ENCODE measurements around the gene SNX12.

SNX12 gene

GRCh38 chrX:71103110-71103983 lies 35.2 kb upstream of the SNX12 start:
- peaks cover 2% of the 10 kb centered on the region for H3K4me1 ChIP-seq (ENCODE audit: control insufficient read depth, insufficient read depth, low read length)
- H3K9me3 ChIP-seq (ENCODE audit: control insufficient read depth in 2 of 2, low read length in 2 of 2): no peaks in the 10 kb centered on the region
- no peak overlapping the region for H3K27ac ChIP-seq (ENCODE audit: low read length)
- peaks cover 0 to 28% of the 10 kb centered on the region in 2 donors for H3K27me3 ChIP-seq (ENCODE audit: control insufficient read depth in 1 of 2, insufficient read depth in 2 of 2, low read length in 2 of 2)
- H3K4me3 ChIP-seq (ENCODE audit: low read length in 2 of 2): no peak overlapping the region
- no peak overlapping the region for H3K9ac ChIP-seq (ENCODE audit: low read length in 2 of 2)
- no peaks in the 10 kb centered on the region for H3K36me3 ChIP-seq (ENCODE audit: control insufficient read depth in 2 of 2, insufficient read depth in 2 of 2, low read length in 2 of 2)

DNA sequence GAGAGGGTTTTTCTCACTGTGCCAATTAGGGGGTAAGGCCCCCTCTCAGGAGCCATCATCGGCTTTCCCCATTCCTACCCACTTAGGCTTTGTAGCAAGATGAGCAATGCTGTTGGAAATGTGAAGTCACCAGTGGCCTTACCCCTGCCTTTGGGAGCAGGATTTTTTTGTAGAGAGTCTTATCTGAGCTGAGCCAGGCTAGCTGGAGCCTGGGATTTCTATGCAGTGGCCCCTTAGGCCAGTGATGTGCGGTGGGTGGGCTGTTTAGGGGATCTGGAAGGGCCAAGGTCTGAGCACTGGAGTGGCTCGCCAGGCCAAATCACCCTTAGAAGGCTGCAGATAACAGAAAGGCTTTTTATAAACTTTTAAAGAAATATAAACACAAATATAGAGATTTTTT lies 34.2 kb upstream of the SNX12 start:
- Histone ChIP-seq H3K27ac (ENCODE audit: low read length) (no peak overlapping the region), H3K9ac (ENCODE audit: low read length in 2 of 2) (no peak overlapping the region), H3K36me3 (ENCODE audit: control insufficient read depth in 2 of 2, insufficient read depth in 2 of 2, low read length in 2 of 2) (no peaks in the 10 kb centered on the region), H3K4me1 (ENCODE audit: control insufficient read depth, insufficient read depth, low read length) (peaks cover 4% of the 10 kb centered on the region), H3K4me3 (ENCODE audit: low read length in 2 of 2) (no peak overlapping the region), H3K27me3 (ENCODE audit: control insufficient read depth in 1 of 2, insufficient read depth in 2 of 2, low read length in 2 of 2) (peaks cover 0 to 25% of the 10 kb centered on the region in 2 donors), H3K9me3 (ENCODE audit: control insufficient read depth in 2 of 2, low read length in 2 of 2) (no peaks in the 10 kb centered on the region)

DNA sequence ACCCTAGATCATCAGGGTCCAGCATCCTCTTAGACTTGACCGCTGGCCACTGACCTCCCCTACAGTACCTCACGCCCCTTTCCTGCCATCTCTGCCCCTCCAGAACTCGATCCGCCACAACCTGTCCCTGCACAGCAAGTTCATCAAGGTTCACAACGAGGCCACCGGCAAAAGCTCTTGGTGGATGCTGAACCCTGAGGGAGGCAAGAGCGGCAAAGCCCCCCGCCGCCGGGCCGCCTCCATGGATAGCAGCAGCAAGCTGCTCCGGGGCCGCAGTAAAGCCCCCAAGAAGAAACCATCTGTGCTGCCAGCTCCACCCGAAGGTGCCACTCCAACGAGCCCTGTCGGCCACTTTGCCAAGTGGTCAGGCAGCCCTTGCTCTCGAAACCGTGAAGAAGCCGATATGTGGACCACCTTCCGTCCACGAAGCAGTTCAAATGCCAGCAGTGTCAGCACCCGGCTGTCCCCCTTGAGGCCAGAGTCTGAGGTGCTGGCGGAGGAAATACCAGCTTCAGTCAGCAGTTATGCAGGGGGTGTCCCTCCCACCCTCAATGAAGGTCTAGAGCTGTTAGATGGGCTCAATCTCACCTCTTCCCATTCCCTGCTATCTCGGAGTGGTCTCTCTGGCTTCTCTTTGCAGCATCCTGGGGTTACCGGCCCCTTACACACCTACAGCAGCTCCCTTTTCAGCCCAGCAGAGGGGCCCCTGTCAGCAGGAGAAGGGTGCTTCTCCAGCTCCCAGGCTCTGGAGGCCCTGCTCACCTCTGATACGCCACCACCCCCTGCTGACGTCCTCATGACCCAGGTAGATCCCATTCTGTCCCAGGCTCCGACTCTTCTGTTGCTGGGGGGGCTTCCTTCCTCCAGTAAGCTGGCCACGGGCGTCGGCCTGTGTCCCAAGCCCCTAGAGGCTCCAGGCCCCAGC lies 32.7 kb upstream of the SNX12 start:
- H3K9me3 ChIP-seq (ENCODE audit: control insufficient read depth in 2 of 2, low read length in 2 of 2): no peaks in the 10 kb centered on the region
- H3K36me3 ChIP-seq (ENCODE audit: control insufficient read depth in 2 of 2, insufficient read depth in 2 of 2, low read length in 2 of 2): no peaks in the 10 kb centered on the region
- H3K4me1 ChIP-seq (ENCODE audit: control insufficient read depth, insufficient read depth, low read length): peaks cover 10% of the 10 kb centered on the region
- H3K9ac ChIP-seq (ENCODE audit: low read length in 2 of 2): no peak overlapping the region
- peaks cover 0 to 21% of the 10 kb centered on the region in 2 donors for H3K27me3 ChIP-seq (ENCODE audit: control insufficient read depth in 1 of 2, insufficient read depth in 2 of 2, low read length in 2 of 2)
- H3K4me3 ChIP-seq (ENCODE audit: low read length in 2 of 2): no peak overlapping the region
- H3K27ac ChIP-seq (ENCODE audit: low read length): no peak overlapping the region

GRCh38 chrX:71099736-71100135 lies 31.6 kb upstream of the SNX12 start:
- no peak overlapping the region for H3K9ac ChIP-seq (ENCODE audit: low read length in 2 of 2)
- H3K4me1 ChIP-seq (ENCODE audit: control insufficient read depth, insufficient read depth, low read length): peaks cover 12% of the 10 kb centered on the region
- H3K4me3 ChIP-seq (ENCODE audit: low read length in 2 of 2): no peak overlapping the region
- H3K36me3 ChIP-seq (ENCODE audit: control insufficient read depth in 2 of 2, insufficient read depth in 2 of 2, low read length in 2 of 2): no peaks in the 10 kb centered on the region
- peaks cover 0 to 17% of the 10 kb centered on the region in 2 donors for H3K27me3 ChIP-seq (ENCODE audit: control insufficient read depth in 1 of 2, insufficient read depth in 2 of 2, low read length in 2 of 2)
- H3K27ac ChIP-seq (ENCODE audit: low read length): no peak overlapping the region
- no peaks in the 10 kb centered on the region for H3K9me3 ChIP-seq (ENCODE audit: control insufficient read depth in 2 of 2, low read length in 2 of 2)

GRCh38 chrX:71098951-71099506 lies 30.9 kb upstream of the SNX12 start:
- Histone ChIP-seq H3K9ac (ENCODE audit: low read length in 2 of 2) (no peak overlapping the region), H3K4me3 (ENCODE audit: low read length in 2 of 2) (no peak overlapping the region), H3K4me1 (ENCODE audit: control insufficient read depth, insufficient read depth, low read length) (peaks cover 12% of the 10 kb centered on the region), H3K36me3 (ENCODE audit: control insufficient read depth in 2 of 2, insufficient read depth in 2 of 2, low read length in 2 of 2) (no peaks in the 10 kb centered on the region), H3K27me3 (ENCODE audit: control insufficient read depth in 1 of 2, insufficient read depth in 2 of 2, low read length in 2 of 2) (peaks cover 0 to 10% of the 10 kb centered on the region in 2 donors), H3K9me3 (ENCODE audit: control insufficient read depth in 2 of 2, low read length in 2 of 2) (no peaks in the 10 kb centered on the region), H3K27ac (ENCODE audit: low read length) (no peak overlapping the region)

GRCh38 chrX:71098302-71098701 lies 30.2 kb upstream of the SNX12 start:
- no peak overlapping the region for H3K27ac ChIP-seq (ENCODE audit: low read length)
- peaks cover 0 to 8% of the 10 kb centered on the region in 2 donors for H3K27me3 ChIP-seq (ENCODE audit: control insufficient read depth in 1 of 2, insufficient read depth in 2 of 2, low read length in 2 of 2)
- no peaks in the 10 kb centered on the region for H3K36me3 ChIP-seq (ENCODE audit: control insufficient read depth in 2 of 2, insufficient read depth in 2 of 2, low read length in 2 of 2)
- peaks cover 12% of the 10 kb centered on the region for H3K4me1 ChIP-seq (ENCODE audit: control insufficient read depth, insufficient read depth, low read length)
- H3K4me3 ChIP-seq (ENCODE audit: low read length in 2 of 2): no peak overlapping the region
- H3K9me3 ChIP-seq (ENCODE audit: control insufficient read depth in 2 of 2, low read length in 2 of 2): no peaks in the 10 kb centered on the region
- no peak overlapping the region for H3K9ac ChIP-seq (ENCODE audit: low read length in 2 of 2)

GRCh38 chrX:71096760-71097032 lies 28.6 kb upstream of the SNX12 start:
- Histone ChIP-seq H3K9me3 (ENCODE audit: control insufficient read depth in 2 of 2, low read length in 2 of 2) (no peaks in the 10 kb centered on the region), H3K36me3 (ENCODE audit: control insufficient read depth in 2 of 2, insufficient read depth in 2 of 2, low read length in 2 of 2) (no peaks in the 10 kb centered on the region), H3K4me1 (ENCODE audit: control insufficient read depth, insufficient read depth, low read length) (peaks cover 12% of the 10 kb centered on the region), H3K9ac (ENCODE audit: low read length in 2 of 2) (peak overlapping the region; percentile 60 to 74), H3K4me3 (ENCODE audit: low read length in 2 of 2) (peak overlapping the region; percentile 81 to 84), H3K27ac (ENCODE audit: low read length) (no peak overlapping the region), H3K27me3 (ENCODE audit: control insufficient read depth in 1 of 2, insufficient read depth in 2 of 2, low read length in 2 of 2) (peaks cover 0 to 6% of the 10 kb centered on the region in 2 donors)

DNA sequence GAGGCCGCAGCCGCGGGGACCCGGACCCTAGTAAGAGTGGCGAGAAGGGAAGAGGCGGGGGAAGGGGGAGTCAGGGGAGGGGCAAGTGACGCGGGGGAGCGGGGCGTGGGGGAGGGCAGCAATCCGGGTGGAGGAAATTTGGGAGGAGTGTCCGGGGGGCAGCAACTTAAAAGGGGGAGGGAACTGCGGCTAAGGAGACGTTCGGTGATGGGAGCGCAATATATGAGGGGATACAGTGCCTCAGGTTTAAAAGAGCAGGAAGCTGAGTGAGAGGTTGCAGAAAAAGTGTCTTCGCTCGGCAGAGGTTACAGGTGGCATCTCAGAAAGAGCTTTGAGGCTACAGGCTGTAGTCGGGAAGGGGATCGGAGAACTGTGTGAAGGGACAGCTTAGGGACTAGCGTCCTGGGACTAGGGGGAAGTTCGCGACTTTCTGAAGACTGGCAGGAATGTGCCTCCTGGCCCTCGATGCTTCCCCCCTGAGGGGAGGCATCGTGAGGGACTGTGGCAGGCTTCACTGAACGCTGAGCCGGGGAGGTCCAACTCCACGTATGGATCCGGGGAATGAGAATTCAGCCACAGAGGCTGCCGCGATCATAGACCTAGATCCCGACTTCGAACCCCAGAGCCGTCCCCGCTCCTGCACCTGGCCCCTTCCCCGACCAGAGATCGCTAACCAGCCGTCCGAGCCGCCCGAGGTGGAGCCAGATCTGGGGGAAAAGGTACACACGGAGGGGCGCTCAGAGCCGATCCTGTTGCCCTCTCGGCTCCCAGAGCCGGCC lies 28.0 kb upstream of the SNX12 start:
- no peak overlapping the region for H3K27ac ChIP-seq (ENCODE audit: low read length)
- peaks cover 12% of the 10 kb centered on the region for H3K4me1 ChIP-seq (ENCODE audit: control insufficient read depth, insufficient read depth, low read length)
- H3K9me3 ChIP-seq (ENCODE audit: control insufficient read depth in 2 of 2, low read length in 2 of 2): no peaks in the 10 kb centered on the region
- peak overlapping the region; percentile 81 to 84 for H3K4me3 ChIP-seq (ENCODE audit: low read length in 2 of 2)
- H3K27me3 ChIP-seq (ENCODE audit: control insufficient read depth in 1 of 2, insufficient read depth in 2 of 2, low read length in 2 of 2): peaks cover 0 to 6% of the 10 kb centered on the region in 2 donors
- H3K9ac ChIP-seq (ENCODE audit: low read length in 2 of 2): peak overlapping the region; percentile 60 to 74
- no peaks in the 10 kb centered on the region for H3K36me3 ChIP-seq (ENCODE audit: control insufficient read depth in 2 of 2, insufficient read depth in 2 of 2, low read length in 2 of 2)

GRCh38 chrX:71095555-71095980 lies 27.4 kb upstream of the SNX12 start, which contains the start of gene FOXO4:
Gene FOXO4 (plus strand): TSS chrX:71095851. CDS start chrX:71096529, 678 bp downstream.
- H3K36me3 ChIP-seq (ENCODE audit: control insufficient read depth in 2 of 2, insufficient read depth in 2 of 2, low read length in 2 of 2): no peaks in the 10 kb centered on the region
- peaks cover 12% of the 10 kb centered on the region for H3K4me1 ChIP-seq (ENCODE audit: control insufficient read depth, insufficient read depth, low read length)
- H3K4me3 ChIP-seq (ENCODE audit: low read length in 2 of 2): peak within 1 kb of the TSS; percentile 81 to 84
- no peaks in the 10 kb centered on the region for H3K9me3 ChIP-seq (ENCODE audit: control insufficient read depth in 2 of 2, low read length in 2 of 2)
- no peak within 1 kb of the TSS for H3K27ac ChIP-seq (ENCODE audit: low read length)
- H3K27me3 ChIP-seq (ENCODE audit: control insufficient read depth in 1 of 2, insufficient read depth in 2 of 2, low read length in 2 of 2): peaks cover 0 to 6% of the 10 kb centered on the region in 2 donors
- peak within 1 kb of the TSS; percentile 63 to 74 for H3K9ac ChIP-seq (ENCODE audit: low read length in 2 of 2)

DNA sequence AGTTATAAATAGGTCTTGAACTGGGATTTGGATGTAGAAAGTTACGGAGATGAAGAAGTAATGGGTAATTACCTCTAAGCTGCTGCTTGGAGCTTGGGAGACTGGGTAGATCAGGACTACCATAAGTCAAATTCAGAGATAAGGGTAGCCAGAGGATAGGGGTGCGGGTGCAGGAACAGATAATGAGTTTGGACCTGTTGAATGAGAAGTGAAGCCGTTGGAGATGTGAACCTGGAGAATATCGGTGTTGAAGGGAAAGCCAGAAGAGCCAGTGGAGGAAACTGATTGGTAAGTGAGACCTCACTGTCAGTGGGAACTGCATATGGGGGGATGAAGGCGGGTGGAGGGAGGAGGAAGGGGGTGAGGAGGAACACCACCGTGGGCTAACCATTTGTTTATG lies 26.9 kb upstream of the SNX12 start:
- peak overlapping the region in 1 of 2 donors; percentile 63 for H3K9ac ChIP-seq (ENCODE audit: low read length in 2 of 2)

More for the DNA sequence above, 26.9 kb upstream of the SNX12 start:
- no peaks in the 10 kb centered on the region for H3K9me3 ChIP-seq (ENCODE audit: control insufficient read depth in 2 of 2, low read length in 2 of 2)
- peaks cover 0 to 6% of the 10 kb centered on the region in 2 donors for H3K27me3 ChIP-seq (ENCODE audit: control insufficient read depth in 1 of 2, insufficient read depth in 2 of 2, low read length in 2 of 2)
- no peaks in the 10 kb centered on the region for H3K36me3 ChIP-seq (ENCODE audit: control insufficient read depth in 2 of 2, insufficient read depth in 2 of 2, low read length in 2 of 2)
- no peak overlapping the region for H3K27ac ChIP-seq (ENCODE audit: low read length)
- peak overlapping the region; percentile 70 to 81 for H3K4me3 ChIP-seq (ENCODE audit: low read length in 2 of 2)
- peaks cover 12% of the 10 kb centered on the region for H3K4me1 ChIP-seq (ENCODE audit: control insufficient read depth, insufficient read depth, low read length)

Measured in stomach smooth muscle (tissue), 2 donors.